Measurements from ENCODE around the gene STPG4.
"Not testable (repeated sequence)": the region's sequence is repeated elsewhere in the genome, so short reads cannot be mapped to it uniquely, and the experiment has no call there.

The STPG4 gene

DNA sequence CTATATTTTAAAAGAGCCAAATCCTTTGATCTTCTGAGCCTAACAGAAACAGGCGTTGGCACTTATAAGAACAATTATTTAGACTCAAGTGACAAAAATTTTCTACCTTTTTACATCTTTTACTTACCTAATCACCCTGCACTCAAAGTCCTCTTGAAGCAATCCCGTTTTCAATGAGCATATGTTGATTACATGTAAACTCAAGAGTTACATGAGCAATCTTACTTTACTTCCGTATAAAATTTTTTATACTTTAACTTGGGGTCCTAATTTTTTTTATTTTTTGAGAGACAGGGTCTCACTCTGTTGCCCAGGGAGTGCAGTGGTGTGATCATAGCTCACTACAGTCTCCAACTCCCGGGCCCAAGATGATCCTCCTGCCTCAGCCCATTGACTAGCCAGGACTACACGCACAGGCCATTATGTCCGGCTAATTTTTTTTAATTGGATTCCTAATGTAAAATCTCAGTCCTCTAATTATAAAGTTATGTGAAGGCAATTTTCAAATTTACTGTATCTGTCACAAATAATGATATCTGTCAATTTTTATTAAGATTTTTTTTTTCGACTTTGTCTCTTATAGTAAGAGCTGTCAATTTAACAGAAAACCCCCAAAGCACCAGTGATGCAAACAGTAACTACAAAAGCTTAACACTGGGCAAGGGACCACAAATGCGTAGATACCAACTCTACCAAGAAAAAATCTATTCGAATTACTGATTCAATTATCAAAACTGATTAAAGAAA, 19.1 kb upstream of the STPG4 start:
- H3K4me3 ChIP-seq (ENCODE audit: low read depth, low read length), result peak overlapping the region; percentile 100
- TF ChIP-seq, protein P1, sequence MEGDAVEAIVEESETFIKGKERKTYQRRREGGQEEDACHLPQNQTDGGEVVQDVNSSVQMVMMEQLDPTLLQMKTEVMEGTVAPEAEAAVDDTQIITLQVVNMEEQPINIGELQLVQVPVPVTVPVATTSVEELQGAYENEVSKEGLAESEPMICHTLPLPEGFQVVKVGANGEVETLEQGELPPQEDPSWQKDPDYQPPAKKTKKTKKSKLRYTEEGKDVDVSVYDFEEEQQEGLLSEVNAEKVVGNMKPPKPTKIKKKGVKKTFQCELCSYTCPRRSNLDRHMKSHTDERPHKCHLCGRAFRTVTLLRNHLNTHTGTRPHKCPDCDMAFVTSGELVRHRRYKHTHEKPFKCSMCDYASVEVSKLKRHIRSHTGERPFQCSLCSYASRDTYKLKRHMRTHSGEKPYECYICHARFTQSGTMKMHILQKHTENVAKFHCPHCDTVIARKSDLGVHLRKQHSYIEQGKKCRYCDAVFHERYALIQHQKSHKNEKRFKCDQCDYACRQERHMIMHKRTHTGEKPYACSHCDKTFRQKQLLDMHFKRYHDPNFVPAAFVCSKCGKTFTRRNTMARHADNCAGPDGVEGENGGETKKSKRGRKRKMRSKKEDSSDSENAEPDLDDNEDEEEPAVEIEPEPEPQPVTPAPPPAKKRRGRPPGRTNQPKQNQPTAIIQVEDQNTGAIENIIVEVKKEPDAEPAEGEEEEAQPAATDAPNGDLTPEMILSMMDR (IDR thresholded peaks at IDR 0.05; ENCODE audit: low read depth, low read length), result no peak

GRCh38 chr2:47172922-47173695, 18.0 kb upstream of the STPG4 start:
- TF ChIP-seq, protein P1 (IDR thresholded peaks at IDR 0.05; ENCODE audit: low read depth, low read length), result no peak
- peak overlapping the region; percentile 100 for H3K4me3 ChIP-seq (ENCODE audit: low read depth, low read length)

GRCh38 chr2:47172156-47172921, 17.2 kb upstream of the STPG4 start:
- H3K4me3 ChIP-seq (ENCODE audit: low read depth, low read length), result peak overlapping the region; percentile 100
- TF ChIP-seq, protein P1 (IDR thresholded peaks at IDR 0.05; ENCODE audit: low read depth, low read length), result no peak

GRCh38 chr2:47169784-47170183, 14.7 kb upstream of the STPG4 start:
- TF ChIP-seq, protein P1 (IDR thresholded peaks at IDR 0.05; ENCODE audit: low read depth, low read length), result no peak

GRCh38 chr2:47168895-47169294, 13.8 kb upstream of the STPG4 start:
- not testable (repeated sequence) for H3K4me3 ChIP-seq (ENCODE audit: low read depth, low read length)

More at GRCh38 chr2:47169784-47170183, 14.7 kb upstream of the STPG4 start:
- no peak overlapping the region; the same call in 1 of the 2 replicates for H3K4me3 ChIP-seq (ENCODE audit: low read depth, low read length)

DNA sequence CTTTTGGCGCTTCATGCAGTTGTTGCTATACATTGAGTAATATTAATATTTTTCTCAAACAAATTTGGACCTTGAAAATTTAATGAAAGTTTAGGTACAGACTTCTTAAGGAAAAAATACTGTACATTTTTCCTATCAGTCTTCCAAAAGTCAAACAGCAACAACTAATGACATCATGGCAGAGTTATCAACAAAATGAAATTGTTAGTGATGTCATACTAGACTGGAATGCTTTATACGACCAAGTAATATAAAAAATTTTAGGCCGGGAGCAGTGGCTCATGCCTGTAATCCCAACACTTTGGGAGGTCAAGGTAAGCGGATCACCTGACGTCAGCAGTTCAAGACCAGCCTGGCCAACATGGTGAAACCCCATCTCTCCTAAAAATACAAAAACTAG, 12.0 kb upstream of the STPG4 start:
- TF ChIP-seq, protein P1 (IDR thresholded peaks at IDR 0.05; ENCODE audit: low read depth, low read length), result no peak
- H3K4me3 ChIP-seq (ENCODE audit: low read depth, low read length), result no peak overlapping the region

DNA sequence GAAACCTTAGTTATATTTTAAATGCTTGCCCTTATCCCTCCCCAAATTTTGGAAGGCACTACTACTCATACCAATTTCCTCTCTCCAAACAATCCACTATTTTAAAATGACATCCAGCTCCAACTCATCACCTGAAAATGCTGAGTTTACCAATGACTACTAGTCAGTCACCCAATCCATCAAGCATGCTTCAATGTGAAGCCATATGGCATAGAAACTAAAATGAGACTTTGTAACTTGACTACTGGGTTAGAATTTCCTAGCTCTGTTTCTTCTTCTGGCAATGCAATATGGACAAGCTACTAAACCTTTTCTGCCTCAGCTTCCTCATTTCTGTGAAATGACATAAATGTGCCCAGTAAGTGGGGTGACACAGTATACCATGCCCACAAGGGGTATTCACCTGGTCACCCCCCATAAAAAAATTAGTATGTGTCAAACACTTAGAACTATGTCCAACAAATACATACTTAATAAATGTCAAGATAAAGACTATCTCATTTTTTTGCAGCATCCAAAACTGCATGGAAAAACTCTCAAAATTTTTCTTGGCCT, 10.0 kb upstream of the STPG4 start:
- TF ChIP-seq, protein P1 (IDR thresholded peaks at IDR 0.05; ENCODE audit: low read depth, low read length), result no peak

More for the DNA sequence above, 10.0 kb upstream of the STPG4 start:
- H3K4me3 ChIP-seq (ENCODE audit: low read depth, low read length), result no peak overlapping the region
